HG03159 (cell line): ENCODE results near the gene WNT10A.

Experiments used
- ATAC-seq: cut with Tn5 transposase; IDR thresholded peaks from one replicate; pipeline ENCODE4 v1.9.1; 2021; ENCODE audit warnings: mild to moderate bottlenecking, moderate library complexity; ENCODE audit not compliant: unreplicated experiment

WNT10A gene

DNA sequence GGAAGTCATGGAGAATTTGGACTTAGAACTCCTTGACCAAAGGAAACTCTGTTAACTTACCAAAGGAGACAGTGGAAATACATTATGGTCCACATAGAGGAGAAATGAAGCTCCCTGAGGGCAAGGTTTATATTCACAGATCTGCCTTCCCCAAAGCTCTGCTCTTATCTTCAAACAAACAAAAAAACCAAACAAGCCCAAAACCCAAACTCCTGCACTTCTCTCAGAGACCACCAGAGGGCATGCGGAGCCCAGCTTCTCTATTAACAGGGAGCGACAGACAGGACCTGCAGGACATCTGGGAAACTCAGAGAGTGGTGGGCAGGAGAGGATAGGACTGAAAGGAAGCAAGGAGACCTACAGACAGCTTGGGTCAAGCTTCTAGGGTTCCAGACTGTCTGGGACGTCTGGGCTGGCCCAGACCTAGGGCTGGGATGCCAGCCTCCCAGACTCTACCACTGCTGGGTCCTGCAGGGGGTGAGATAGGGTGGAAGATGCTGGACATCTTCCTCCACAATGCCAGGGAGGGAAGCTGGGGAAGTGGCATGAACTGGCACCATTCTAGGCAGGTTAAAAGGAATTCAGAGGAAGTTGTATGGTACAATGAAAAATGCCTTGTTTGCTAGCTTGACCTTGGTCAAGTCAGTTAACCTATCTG, 4.0 kb upstream of the WNT10A start:
- ATAC-seq, result no peak

GRCh38 chr2:218877331-218877730, 3.3 kb upstream of the WNT10A start:
- no peak for ATAC-seq

DNA sequence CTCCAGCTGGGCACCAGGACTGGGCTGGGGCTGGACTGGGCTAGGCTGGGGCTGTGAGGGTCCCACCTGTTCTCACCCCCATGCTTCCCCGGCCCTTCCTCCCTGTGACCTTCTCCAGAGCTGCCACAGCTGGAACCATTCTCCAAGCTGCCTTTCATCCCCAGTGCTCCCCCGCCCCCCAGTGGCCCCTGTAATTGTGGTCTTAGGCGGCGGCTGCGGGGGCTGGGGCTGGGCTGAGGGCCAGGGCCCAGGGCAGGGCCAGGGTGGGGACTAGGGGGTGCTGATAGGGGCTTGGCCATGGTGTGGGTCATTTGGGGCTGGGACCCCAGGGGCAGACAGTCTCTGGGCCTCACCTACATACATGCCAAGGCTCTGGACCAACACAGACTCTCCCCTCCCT, 2.8 kb upstream of the WNT10A start:
- ATAC-seq, result no peak

DNA sequence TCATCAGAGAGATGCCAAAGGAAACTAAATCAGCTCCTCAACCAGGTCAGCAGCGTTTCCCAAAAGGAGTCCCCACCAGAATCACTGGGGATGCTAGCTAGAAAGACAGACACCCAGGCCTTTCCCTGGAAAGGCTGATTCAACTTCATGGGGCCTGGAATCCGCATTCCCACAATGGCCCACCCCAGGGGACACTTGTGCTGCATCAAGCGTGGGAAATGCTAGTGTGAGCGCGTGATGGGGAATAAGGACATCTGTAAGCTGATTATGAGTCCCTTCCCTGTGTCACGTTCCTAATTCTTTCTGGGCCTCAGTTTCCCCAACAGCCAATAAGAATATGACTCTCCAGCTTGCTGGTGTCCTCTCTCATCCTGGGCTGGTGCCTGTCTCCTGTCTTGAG, 2.2 kb upstream of the WNT10A start:
- no peak for ATAC-seq

DNA sequence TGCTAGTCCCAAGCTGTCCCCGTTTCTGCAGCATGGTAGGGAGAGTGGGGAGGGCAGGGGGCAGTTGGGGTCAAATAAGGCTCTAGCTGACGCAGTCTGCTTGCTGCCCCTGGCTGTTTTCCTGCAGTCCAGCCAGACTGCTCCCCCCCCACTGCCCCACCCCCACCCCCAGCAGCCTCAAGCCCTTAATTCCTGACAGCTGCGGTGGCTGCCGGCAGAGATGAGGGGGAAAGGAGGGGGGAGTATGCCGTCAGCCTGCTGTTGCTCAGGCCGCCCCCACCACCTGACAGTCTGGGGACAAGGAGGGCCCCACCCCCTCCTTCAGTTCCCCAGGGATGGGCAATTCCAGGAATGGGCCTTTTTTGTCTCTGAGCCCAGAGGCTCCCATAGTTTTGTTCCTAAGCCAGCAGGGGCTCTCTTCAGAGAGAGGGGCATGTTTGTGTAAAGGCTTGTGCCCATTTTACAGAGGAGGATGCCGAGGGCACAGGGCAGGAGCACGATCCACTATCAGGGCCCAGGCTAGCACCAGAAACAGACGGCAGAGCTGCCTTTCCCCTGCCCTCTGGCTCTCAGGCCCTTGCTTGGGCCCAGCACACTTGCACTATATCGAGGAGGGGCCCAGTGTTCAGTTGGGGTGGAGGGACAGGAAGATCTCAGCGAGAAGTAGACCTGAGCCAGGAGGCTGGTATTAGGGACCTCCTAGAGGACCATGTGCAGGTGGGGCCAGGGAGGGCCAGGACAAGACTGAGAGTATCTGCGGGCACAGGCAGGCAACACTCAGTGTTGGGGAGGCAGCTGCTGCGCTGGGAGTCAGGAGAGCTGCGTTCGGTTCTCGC, 1.5 kb upstream of the WNT10A start:
- ATAC-seq, result no peak

- ATAC-seq, result no peak
Observed at GRCh38 chr2:218879776-218880101, 913 bp upstream of the WNT10A start.

GRCh38 chr2:218880859-218881594, 375 bp downstream of the WNT10A start:
- no peak for ATAC-seq

DNA sequence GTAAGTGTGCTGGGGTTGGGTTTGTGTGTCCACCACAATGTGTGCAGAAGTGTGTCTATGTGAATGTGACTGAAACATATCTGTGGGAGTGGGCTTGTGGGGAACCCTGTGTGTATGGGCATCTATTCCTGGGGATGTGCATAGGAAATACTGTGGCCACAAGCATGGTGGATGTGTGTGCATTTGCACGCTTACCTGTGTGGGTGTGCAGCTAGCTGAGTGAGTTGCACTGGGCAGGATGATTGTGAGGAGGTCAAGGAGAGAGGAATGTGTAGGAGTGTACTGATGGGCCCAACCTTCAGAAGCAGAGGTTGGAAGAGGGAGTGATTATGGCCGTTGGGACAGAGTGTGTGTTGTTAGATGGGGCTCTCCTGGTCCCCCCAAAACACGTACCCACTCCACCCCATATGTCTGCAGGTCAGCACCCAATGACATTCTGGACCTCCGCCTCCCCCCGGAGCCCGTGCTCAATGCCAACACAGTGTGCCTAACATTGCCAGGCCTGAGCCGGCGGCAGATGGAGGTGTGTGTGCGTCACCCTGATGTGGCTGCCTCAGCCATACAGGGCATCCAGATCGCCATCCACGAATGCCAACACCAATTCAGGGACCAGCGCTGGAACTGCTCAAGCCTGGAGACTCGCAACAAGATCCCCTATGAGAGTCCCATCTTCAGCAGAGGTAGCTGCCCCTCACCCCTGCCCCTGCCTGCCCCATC, 1.2 kb downstream of the WNT10A start:
- no peak for ATAC-seq

DNA sequence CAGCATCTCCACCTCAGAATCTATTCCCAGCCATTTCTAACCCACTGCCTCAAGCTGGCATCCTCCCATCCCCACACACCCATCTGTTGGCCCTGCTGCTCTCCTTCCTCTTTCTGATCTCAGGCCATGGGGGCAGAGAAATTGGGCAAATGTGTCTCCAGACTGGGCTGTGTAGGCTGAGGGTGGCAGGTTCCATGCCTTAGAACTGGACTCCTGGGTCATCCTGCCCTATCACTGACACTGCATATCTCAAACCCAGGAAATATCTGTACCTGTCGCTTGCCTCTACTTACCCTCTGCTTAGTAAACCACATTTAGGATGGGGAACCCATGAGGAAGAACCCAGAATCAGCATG, 1.8 kb downstream of the WNT10A start:
- ATAC-seq, result no peak

DNA sequence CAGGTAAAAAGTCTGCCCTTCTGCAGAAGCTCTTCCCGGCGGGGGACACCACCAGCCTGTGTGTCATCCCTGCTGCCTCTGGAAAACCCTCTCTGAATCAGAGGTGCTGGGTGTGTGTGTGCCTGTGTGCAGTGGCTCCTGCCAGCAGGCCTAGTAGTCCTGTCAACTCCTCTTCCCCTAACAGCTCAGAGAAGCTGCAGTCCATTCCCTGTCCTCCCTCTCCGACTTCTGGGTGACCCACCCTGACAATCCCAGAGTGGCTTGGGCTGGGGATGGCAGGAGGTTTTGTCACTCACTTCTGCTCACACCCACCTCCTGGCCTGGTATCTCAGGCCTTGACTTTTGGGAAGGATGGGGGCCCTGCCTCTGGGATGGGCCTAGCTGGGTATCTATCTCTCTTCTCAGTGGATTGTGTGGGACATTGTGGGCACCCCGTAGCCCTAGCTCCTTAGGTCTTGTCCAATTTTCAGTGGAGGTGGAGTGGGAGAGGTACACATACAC, 2.3 kb downstream of the WNT10A start:
- ATAC-seq, result no peak

- no peak for ATAC-seq
Observed at GRCh38 chr2:218883491-218884490, 3.1 kb downstream of the WNT10A start.

GRCh38 chr2:218884519-218884918, 3.9 kb downstream of the WNT10A start:
- ATAC-seq, result no peak

- ATAC-seq, result peak; percentile 41
Observed at GRCh38 chr2:218885981-218886947, 5.6 kb downstream of the WNT10A start.

GRCh38 chr2:218887079-218887478, 6.4 kb downstream of the WNT10A start:
- ATAC-seq, result no peak

DNA sequence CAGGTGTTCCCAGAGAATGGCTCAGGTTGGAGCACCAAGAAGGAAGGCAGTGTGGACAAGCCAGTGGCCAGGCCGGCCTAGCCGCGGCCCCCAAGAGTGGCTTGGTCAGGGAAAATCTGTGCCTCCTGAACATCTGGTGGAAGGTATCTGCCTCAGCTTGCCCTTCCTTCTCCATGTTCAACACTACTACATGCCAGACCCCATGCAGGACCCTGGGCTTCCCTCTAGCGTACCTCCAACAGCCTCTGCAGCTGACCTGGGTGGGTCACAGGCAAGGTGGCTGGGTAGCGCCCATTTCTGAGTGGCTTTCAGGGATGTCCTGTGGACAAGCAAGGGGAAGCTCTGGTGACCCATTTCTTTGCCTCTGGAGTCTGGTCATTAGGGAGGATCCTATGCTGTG, 7.7 kb downstream of the WNT10A start:
- ATAC-seq, result no peak

- ATAC-seq, result no peak
Observed at GRCh38 chr2:218889937-218890336, 9.3 kb downstream of the WNT10A start.

GRCh38 chr2:218890369-218890768, 9.7 kb downstream of the WNT10A start:
- ATAC-seq, result no peak

DNA sequence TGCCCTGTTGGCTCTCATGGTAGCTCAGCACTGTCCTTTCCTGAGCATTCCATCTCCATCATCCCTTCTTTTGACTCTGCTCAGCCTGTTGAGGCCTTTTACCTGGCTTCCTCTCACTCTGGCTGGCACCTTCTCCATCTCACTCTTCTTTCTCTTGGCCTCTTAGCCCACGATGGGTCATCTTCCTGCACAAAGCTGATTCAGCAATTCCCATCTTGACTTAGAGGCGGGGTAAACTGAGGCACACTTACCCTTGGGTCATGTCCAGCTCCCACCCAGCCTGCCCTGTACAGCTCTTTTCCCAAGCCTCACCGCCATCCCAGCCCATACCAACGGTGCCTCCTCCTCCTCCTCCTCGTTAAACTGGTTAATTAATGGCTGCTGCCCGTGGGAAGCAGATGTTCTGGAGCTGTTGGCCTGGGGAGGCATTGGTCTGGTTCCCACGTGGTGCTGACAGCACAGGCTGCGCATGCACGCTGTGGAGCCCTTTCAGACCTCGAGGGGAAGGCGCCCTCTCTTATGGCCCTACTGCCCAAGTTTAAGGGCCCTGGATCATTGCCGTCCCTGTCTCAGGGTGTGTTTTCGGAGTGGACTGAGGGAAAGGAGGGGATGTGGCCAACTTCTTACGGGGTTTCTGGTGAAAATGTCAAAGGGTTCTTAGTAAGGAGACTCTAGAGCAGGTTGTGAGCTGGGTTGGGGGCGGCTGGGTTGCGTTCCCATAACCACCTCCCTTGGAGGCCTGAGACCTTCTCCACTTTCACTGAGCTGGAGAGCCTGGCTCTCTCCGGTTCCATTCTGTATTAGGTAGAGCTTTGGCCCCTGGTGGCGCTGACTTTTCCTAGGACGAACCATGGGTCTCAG, 10.9 kb downstream of the WNT10A start:
- no peak for ATAC-seq
